C4-2B (cell line): ENCODE data around the gene EDDM13.
"Not testable (repeated sequence)": the region's sequence is repeated elsewhere in the genome, so short reads cannot be mapped to it uniquely, and the experiment has no call there.

ENCODE experiments used
- H3K27ac ChIP-seq: fragments of 450-650 bp; 2 replicates; pipeline ENCODE4 v1.5.1; 2017
- ZFX ChIP-seq: fragments of 450-650 bp; IDR thresholded peaks from 2 replicates; pipeline ENCODE4 v1.6.1; 2017
- TF ChIP-seq, protein P1 (sequence below): fragments of 450-650 bp; conservative IDR thresholded peaks from 2 replicates; pipeline ENCODE4 v1.5.1; 2017; ENCODE audit warnings: mild to moderate bottlenecking

The EDDM13 gene

GRCh38 chr19:56272161-56272798, at the start of gene EDDM13:
Gene EDDM13, plus strand, starts transcription at chr19:56272748. Its CDS starts 87 bp downstream, at chr19:56272835.
- no peak for TF ChIP-seq ZFX
- TF ChIP-seq, protein P1, sequence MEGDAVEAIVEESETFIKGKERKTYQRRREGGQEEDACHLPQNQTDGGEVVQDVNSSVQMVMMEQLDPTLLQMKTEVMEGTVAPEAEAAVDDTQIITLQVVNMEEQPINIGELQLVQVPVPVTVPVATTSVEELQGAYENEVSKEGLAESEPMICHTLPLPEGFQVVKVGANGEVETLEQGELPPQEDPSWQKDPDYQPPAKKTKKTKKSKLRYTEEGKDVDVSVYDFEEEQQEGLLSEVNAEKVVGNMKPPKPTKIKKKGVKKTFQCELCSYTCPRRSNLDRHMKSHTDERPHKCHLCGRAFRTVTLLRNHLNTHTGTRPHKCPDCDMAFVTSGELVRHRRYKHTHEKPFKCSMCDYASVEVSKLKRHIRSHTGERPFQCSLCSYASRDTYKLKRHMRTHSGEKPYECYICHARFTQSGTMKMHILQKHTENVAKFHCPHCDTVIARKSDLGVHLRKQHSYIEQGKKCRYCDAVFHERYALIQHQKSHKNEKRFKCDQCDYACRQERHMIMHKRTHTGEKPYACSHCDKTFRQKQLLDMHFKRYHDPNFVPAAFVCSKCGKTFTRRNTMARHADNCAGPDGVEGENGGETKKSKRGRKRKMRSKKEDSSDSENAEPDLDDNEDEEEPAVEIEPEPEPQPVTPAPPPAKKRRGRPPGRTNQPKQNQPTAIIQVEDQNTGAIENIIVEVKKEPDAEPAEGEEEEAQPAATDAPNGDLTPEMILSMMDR: no peak
- H3K27ac ChIP-seq: no peak within 1 kb of the TSS

- H3K27ac ChIP-seq: no peak overlapping the region
- TF ChIP-seq, protein P1: no peak
- TF ChIP-seq ZFX: no peak
Measured at GRCh38 chr19:56222901-56223300, 49.6 kb upstream of the EDDM13 start.

GRCh38 chr19:56223481-56223880, 49.1 kb upstream of the EDDM13 start:
- H3K27ac ChIP-seq: no peak overlapping the region
- no peak for TF ChIP-seq ZFX
- TF ChIP-seq, protein P1: no peak

DNA sequence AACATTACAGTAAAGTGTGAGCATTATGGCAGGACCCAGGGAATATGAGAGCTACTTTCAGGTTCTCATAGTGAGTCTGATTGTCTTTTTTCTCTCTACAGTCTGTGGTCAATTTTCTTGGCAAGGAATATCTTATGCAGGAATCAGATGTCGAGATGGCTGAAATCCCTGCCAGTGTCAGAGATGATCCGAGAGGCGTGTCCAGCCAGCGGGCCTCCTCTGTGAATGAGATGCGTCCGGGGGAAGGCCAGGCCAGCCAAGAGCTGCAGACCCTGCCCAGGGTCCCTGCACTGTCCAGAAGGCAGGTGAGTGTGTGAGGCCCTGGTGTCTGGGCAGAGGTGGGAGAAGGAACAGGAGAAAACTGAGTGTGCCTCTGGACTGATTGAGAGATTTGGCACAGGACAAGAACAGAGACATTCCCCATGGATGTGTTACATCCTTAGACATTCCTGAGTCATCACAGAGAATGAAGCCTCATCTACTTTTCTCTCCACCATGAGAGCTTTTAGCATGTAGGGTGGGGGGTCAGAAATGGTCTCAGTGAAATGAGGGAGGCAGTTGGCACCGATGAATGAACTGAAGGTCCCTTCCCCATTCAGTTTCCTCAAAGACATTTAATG, 27.3 kb upstream of the EDDM13 start:
- TF ChIP-seq, protein P1: no peak
- TF ChIP-seq ZFX: no peak
- H3K27ac ChIP-seq: no peak overlapping the region

- TF ChIP-seq, protein P1: 0 out of 2 replicates have a peak, but pooled peaks have one; percentile 7
- not testable (repeated sequence) for H3K27ac ChIP-seq
Measured at GRCh38 chr19:56245764-56246163, 26.8 kb upstream of the EDDM13 start.

DNA sequence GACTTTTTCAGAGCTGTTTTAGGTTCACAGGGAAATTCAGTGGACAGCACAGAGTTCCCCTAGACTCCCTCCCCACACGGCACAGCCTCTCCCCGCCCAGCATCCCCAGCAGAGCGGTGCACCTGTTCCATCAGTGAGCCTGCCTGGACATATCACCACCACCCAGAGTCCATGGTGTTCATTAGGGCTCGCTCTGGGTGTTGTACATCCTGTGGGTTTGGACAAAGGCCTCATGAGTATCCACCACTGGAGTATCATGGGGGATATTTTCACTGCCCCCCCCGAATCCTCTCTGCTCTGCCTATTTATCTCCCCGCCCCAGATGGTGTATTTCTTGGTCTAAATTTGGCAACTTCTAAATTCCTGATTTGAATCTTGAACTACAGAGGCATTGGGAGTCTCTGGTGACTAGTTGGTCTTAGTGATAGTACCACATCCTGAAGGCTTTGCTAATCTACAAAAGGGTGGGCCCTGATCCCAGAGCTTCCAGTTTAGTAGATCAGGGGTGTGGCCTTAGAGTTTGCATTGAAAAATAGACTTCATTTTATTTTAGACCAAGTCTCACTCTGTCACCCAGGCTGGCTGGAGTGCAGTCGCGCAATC, 23.7 kb upstream of the EDDM13 start:
- not testable (repeated sequence) for H3K27ac ChIP-seq

DNA sequence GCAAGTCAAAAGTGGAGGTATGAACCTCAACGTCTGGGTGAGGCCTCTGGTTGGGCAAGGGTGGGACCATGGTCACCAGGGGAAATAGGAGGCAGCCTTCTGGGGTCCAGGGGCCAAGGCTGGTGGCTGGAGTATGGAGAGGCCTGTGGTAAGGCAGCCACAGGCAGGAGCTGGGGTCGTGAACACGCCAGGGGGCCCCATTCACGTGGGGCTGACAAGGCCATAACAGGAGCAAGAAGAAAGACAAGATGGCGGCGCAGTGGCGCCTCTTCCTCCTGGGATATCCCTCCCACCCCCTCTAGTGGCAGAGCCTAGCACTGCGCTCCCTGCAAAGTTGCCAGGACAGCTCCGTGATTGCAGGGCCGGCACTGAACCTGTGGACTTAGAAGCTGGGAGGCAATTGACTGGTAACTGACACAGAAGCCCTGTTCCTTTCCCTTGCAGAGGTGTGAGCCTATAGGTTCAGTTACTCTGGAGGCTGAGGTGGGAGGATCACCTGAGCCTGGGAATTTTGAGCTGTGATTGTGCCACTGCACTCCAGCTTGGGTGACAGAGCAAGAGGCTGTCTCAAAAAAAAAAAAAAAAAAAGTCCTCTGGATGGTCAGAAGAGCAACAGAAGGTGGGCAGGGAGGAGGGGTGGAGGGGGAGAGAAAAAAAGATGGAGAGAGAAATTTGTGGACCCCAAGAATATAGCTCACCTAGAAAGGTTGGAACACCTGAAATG, 19.7 kb upstream of the EDDM13 start:
- TF ChIP-seq ZFX: no peak
- TF ChIP-seq, protein P1: peak; percentile 94
- H3K27ac ChIP-seq: no peak overlapping the region
